ENCODE measurements around the gene OR6K6. TPM values are rescaled to one million over a fixed set of nuclear protein-coding genes. Genes with fewer than 3 reads are reported as not detected.

The OR6K6 gene, protein sequence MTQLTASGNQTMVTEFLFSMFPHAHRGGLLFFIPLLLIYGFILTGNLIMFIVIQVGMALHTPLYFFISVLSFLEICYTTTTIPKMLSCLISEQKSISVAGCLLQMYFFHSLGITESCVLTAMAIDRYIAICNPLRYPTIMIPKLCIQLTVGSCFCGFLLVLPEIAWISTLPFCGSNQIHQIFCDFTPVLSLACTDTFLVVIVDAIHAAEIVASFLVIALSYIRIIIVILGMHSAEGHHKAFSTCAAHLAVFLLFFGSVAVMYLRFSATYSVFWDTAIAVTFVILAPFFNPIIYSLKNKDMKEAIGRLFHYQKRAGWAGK
- not detected in 3 replicates for polyA plus RNA-seq
- not detected for polyA plus RNA-seq (2011; ENCODE audit: low read depth)
- polyA plus RNA-seq (2011; cell fraction: cytosol; rRNA removed), result not detected in 2 replicates
- polyA plus RNA-seq (2011; cell fraction: nucleus; rRNA removed), result not detected in 2 replicates
- not detected in 2 replicates for polyA plus RNA-seq (2012; ENCODE audit: low replicate concordance)
- polyA minus RNA-seq, result not detected in 3 replicates
- polyA minus RNA-seq (2011; cell fraction: cytosol; rRNA and poly(A)+ RNA removed), result not detected
- not detected in 2 replicates for polyA minus RNA-seq (2011; cell fraction: nucleus; rRNA and poly(A)+ RNA removed)

- Histone ChIP-seq H3K9me3 (ENCODE audit: control insufficient read depth, low read depth, low read length) (no peaks in the 10 kb centered on the region), H3K27ac (ENCODE audit: control insufficient read depth, insufficient read depth, low read length) (no peak within 1 kb of the TSS), H3K4me3 (ENCODE audit: control insufficient read depth in 2 of 3, extremely low read depth in 1 of 3, insufficient read depth in 2 of 3, low read depth in 1 of 3, low read length in 3 of 3) (no peak within 1 kb of the TSS), H3K27me3 (ENCODE audit: control insufficient read depth, extremely low read depth, insufficient read depth, low read length) (no peaks in the 10 kb centered on the region), H3K4me2 (ENCODE audit: control insufficient read depth, extremely low read depth, insufficient read depth, low read depth, low read length) (no peak within 1 kb of the TSS), H3K9me1 (ENCODE audit: control insufficient read depth, extremely low read depth, insufficient read depth, low read length) (no peaks in the 10 kb centered on the region), H2AFZ (ENCODE audit: control insufficient read depth, low read length) (no peak within 1 kb of the TSS), H3K36me3 (ENCODE audit: control insufficient read depth in 2 of 2, extremely low read depth in 1 of 2, insufficient read depth in 2 of 2, low read length in 2 of 2) (no peaks in the 10 kb centered on the region), H3K9ac (ENCODE audit: control insufficient read depth, extremely low read depth, insufficient read depth, low read length) (no peak within 1 kb of the TSS), H3K79me2 (ENCODE audit: control insufficient read depth, insufficient read depth, low read length) (no peaks in the 10 kb centered on the region), H3K4me1 (ENCODE audit: control insufficient read depth, extremely low read depth, insufficient read depth, low read length) (no peaks in the 10 kb centered on the region), H4K20me1 (ENCODE audit: control insufficient read depth, extremely low read depth, insufficient read depth, low read length) (no peaks in the 10 kb centered on the region)
- dilution Hi-C loops (cut with MboI; ENCODE audit: extremely low pct_ligation_motif_present, low sequenced_read_pairs), result no loop called here
- FAIRE-seq, result no peak
- TF ChIP-seq EZH2 (IDR thresholded peaks at IDR 0.05; ENCODE audit: low read length), result no peak
- TF ChIP-seq, protein P1, sequence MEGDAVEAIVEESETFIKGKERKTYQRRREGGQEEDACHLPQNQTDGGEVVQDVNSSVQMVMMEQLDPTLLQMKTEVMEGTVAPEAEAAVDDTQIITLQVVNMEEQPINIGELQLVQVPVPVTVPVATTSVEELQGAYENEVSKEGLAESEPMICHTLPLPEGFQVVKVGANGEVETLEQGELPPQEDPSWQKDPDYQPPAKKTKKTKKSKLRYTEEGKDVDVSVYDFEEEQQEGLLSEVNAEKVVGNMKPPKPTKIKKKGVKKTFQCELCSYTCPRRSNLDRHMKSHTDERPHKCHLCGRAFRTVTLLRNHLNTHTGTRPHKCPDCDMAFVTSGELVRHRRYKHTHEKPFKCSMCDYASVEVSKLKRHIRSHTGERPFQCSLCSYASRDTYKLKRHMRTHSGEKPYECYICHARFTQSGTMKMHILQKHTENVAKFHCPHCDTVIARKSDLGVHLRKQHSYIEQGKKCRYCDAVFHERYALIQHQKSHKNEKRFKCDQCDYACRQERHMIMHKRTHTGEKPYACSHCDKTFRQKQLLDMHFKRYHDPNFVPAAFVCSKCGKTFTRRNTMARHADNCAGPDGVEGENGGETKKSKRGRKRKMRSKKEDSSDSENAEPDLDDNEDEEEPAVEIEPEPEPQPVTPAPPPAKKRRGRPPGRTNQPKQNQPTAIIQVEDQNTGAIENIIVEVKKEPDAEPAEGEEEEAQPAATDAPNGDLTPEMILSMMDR (optimal IDR thresholded peaks at IDR 0.05 in 1 of 3, IDR thresholded peaks at IDR 0.05 in 1 of 3, conservative IDR thresholded peaks at IDR 0.05 in 1 of 3; ENCODE audit: extremely low read depth in 1 of 3, insufficient read depth in 2 of 3, low read length in 3 of 3), result no peak
- no peak for DNase-seq (ENCODE audit: low read depth, low spot score)
Observed at GRCh38 chr1:158754420-158754819, at the start of gene OR6K6. TSS of gene OR6K6 (plus strand) at chr1:158754720. CDS start at chr1:158754888, 168 bp downstream.

DNA sequence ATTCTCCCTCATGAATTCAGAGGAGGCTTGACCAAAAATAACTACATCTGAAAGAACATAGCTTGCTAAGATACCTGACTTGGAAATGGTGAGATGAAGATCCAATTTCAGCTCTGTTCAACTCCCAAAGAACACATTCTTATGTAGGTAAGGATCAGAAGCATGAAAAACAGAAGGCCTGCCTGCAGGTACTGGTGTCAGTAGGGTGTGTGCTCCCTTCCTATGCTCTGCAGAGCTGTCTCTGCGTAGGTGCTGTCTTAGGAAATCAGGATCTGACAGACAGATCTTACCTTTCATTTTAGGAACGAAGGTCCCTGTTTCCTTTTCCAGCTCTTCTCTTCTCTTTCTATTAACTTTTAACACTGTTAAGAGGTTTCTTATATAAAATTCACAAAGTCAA lies 48.4 kb upstream of the OR6K6 start:
- Histone ChIP-seq H3K4me1 (ENCODE audit: control insufficient read depth, extremely low read depth, insufficient read depth, low read length) (no peaks in the 10 kb centered on the region), H3K9me3 (ENCODE audit: control insufficient read depth, low read depth, low read length) (no peaks in the 10 kb centered on the region), H3K9ac (ENCODE audit: control insufficient read depth, extremely low read depth, insufficient read depth, low read length) (no peak overlapping the region), H3K4me2 (ENCODE audit: control insufficient read depth, extremely low read depth, insufficient read depth, low read depth, low read length) (no peak overlapping the region), H3K9me1 (ENCODE audit: control insufficient read depth, extremely low read depth, insufficient read depth, low read length) (no peaks in the 10 kb centered on the region), H3K4me3 (ENCODE audit: control insufficient read depth in 2 of 3, extremely low read depth in 1 of 3, insufficient read depth in 2 of 3, low read depth in 1 of 3, low read length in 3 of 3) (no peak overlapping the region), H2AFZ (ENCODE audit: control insufficient read depth, low read length) (no peak overlapping the region), H3K79me2 (ENCODE audit: control insufficient read depth, insufficient read depth, low read length) (no peaks in the 10 kb centered on the region), H3K27ac (ENCODE audit: control insufficient read depth, insufficient read depth, low read length) (no peak overlapping the region), H4K20me1 (ENCODE audit: control insufficient read depth, extremely low read depth, insufficient read depth, low read length) (no peaks in the 10 kb centered on the region), H3K27me3 (ENCODE audit: control insufficient read depth, extremely low read depth, insufficient read depth, low read length) (no peaks in the 10 kb centered on the region), H3K36me3 (ENCODE audit: control insufficient read depth in 2 of 2, extremely low read depth in 1 of 2, insufficient read depth in 2 of 2, low read length in 2 of 2) (no peaks in the 10 kb centered on the region)
- no peak for DNase-seq (ENCODE audit: low read depth, low spot score)
- no peak for TF ChIP-seq EZH2 (IDR thresholded peaks at IDR 0.05; ENCODE audit: low read length)
- TF ChIP-seq, protein P1 (optimal IDR thresholded peaks at IDR 0.05 in 1 of 3, IDR thresholded peaks at IDR 0.05 in 1 of 3, conservative IDR thresholded peaks at IDR 0.05 in 1 of 3; ENCODE audit: extremely low read depth in 1 of 3, insufficient read depth in 2 of 3, low read length in 3 of 3), result no peak
- dilution Hi-C loops (cut with MboI; ENCODE audit: extremely low pct_ligation_motif_present, low sequenced_read_pairs), result no loop called here
- no peak for FAIRE-seq
